Gastrocnemius medialis (tissue), 4 donors: Measurements from ENCODE around the gene CCDC12.

Source experiments
- POLR2A ChIP-seq, 2 donors: fragments of 450-650 bp; IDR thresholded peaks; one replicate each; pipeline ENCODE4 v1.6.1; 2017; ENCODE audit warnings: antibody characterized with exemption in 2 of 2, mild to moderate bottlenecking in 2 of 2, moderate library complexity in 2 of 2
- TF ChIP-seq, protein P1 (sequence below), 5 experiments: fragments of 450-650 bp in 3 of 5; fragments of 200-600 bp in 2 of 5; sonication (generic) in 2 of 5; IDR thresholded peaks in 4 of 5; conservative IDR thresholded peaks in 1 of 5; 1 replicate in 4 of 5; 2 replicates in 1 of 5; pipeline ENCODE4 v1.5.1; 2016 to 2019; ENCODE audit warnings: antibody characterized with exemption in 5 of 5, mild to moderate bottlenecking in 3 of 5, moderate library complexity in 3 of 5

DNA sequence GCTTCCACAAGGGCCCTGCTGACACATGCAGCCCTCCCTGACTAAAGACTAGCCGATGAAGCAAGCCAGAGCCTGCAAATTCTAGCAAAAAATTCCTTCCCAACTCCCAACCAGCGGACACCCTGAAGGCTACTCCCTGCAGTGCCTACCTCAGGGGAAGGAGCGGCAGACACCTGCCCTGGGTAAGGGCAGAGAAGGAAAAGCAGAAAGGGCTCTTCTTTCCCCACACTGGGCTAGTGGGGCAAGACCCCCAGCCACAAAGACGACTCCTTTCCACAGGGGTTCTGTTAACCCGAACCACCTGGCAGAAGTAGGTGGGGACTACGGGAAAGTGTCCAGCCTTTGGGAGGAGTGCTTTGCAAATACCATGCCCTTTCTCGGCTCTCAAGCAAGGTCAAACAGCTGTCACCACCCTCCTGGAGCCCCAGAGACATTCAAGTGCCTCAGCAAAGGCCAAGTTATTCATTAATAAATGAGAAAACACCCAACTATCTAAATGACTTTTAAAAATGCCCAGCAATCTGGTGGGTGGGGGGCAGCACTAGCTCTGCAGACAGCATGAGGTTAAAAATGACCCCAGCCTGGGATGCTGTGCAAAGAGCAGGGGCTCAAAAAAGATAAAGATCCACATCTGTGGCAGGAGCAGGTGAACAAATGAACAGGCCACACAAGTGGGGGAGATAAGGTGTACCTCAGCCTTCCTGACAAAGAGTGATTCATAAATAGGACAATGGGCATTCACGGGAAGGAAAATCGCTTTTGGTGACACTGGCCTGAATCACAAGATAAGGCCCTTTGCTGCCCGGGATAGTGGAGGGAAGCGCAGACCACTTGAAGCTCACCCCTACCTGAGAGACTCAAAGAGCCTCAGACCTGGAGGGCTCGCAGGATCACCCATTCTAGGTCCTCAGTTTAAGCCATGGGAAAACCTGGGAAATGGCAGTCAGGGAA is 33.0 kb downstream of the CCDC12 start:
- TF ChIP-seq, protein P1, sequence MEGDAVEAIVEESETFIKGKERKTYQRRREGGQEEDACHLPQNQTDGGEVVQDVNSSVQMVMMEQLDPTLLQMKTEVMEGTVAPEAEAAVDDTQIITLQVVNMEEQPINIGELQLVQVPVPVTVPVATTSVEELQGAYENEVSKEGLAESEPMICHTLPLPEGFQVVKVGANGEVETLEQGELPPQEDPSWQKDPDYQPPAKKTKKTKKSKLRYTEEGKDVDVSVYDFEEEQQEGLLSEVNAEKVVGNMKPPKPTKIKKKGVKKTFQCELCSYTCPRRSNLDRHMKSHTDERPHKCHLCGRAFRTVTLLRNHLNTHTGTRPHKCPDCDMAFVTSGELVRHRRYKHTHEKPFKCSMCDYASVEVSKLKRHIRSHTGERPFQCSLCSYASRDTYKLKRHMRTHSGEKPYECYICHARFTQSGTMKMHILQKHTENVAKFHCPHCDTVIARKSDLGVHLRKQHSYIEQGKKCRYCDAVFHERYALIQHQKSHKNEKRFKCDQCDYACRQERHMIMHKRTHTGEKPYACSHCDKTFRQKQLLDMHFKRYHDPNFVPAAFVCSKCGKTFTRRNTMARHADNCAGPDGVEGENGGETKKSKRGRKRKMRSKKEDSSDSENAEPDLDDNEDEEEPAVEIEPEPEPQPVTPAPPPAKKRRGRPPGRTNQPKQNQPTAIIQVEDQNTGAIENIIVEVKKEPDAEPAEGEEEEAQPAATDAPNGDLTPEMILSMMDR (IDR thresholded peaks at IDR 0.05 in 4 of 5, conservative IDR thresholded peaks at IDR 0.05 in 1 of 5) = no peak
- no peak for TF ChIP-seq POLR2A (IDR thresholded peaks at IDR 0.05)
